MM.1S (cell line): Measurements from ENCODE around the gene MLANA.

Experiments used
- DNase-seq: peaks from one replicate; pipeline ENCODE4 v3.0.0-alpha.2; 2015
- H2AFZ ChIP-seq: fragments of 300-600 bp; sonication (generic); 2 replicates; pipeline ENCODE4 v1.6.0; 2016; ENCODE audit warnings: antibody characterized with exemption, low read length
- H3F3A ChIP-seq: fragments of 300-600 bp; sonication (generic); 2 replicates; pipeline ENCODE4 v1.6.1; 2016; ENCODE audit warnings: mild to moderate bottlenecking, antibody characterized with exemption, low read length, moderate library complexity, mixed read lengths; ENCODE audit not compliant: insufficient read depth
- H3K27ac ChIP-seq: fragments of 300-600 bp; sonication (generic); 2 replicates; pipeline ENCODE4 v1.5.1; 2016; ENCODE audit warnings: mild to moderate bottlenecking, low read length
- H3K27me3 ChIP-seq: fragments of 300-600 bp; sonication (generic); replicated peaks from 2 replicates; pipeline ENCODE4 v1.6.0; 2016; ENCODE audit warnings: low read length; ENCODE audit not compliant: insufficient read depth
- H3K36me3 ChIP-seq: fragments of 300-600 bp; sonication (generic); replicated peaks from 2 replicates; pipeline ENCODE4 v1.6.1; 2016; ENCODE audit warnings: mild to moderate bottlenecking, low read length, mixed read lengths; ENCODE audit not compliant: insufficient read depth
- H3K4me1 ChIP-seq: fragments of 300-600 bp; sonication (generic); 2 replicates; pipeline ENCODE4 v1.6.1; 2016; ENCODE audit warnings: low read length, mixed read lengths
- H3K4me2 ChIP-seq: fragments of 300-600 bp; sonication (generic); 2 replicates; pipeline ENCODE4 v1.6.0; 2016; ENCODE audit warnings: low read depth, low read length
- H3K4me3 ChIP-seq: fragments of 300-600 bp; sonication (generic); 2 replicates; pipeline ENCODE4 v1.5.1; 2016; ENCODE audit warnings: low read length, mixed read lengths
- H3K79me2 ChIP-seq: fragments of 300-600 bp; sonication (generic); 2 replicates; pipeline ENCODE4 v1.6.1; 2016; ENCODE audit warnings: mixed run types, low read length, mixed read lengths
- H3K9ac ChIP-seq: fragments of 300-600 bp; sonication (generic); 2 replicates; pipeline ENCODE4 v1.6.1; 2016; ENCODE audit warnings: low read length, mixed read lengths
- H3K9me2 ChIP-seq: fragments of 300-600 bp; sonication (generic); replicated peaks from 2 replicates; pipeline ENCODE4 v1.6.1; 2016; ENCODE audit warnings: mild to moderate bottlenecking, low read length, mixed read lengths; ENCODE audit not compliant: insufficient read depth
- H3K9me3 ChIP-seq: fragments of 300-600 bp; sonication (generic); replicated peaks from 2 replicates; pipeline ENCODE4 v1.6.1; 2016; ENCODE audit warnings: mild to moderate bottlenecking, low read length, mixed read lengths; ENCODE audit not compliant: insufficient read depth
- H4K20me1 ChIP-seq: fragments of 300-600 bp; sonication (generic); 2 replicates; pipeline ENCODE4 v1.6.1; 2016; ENCODE audit warnings: mild to moderate bottlenecking, low read length, moderate library complexity, mixed read lengths; ENCODE audit not compliant: insufficient read depth
- CTCF ChIP-seq: fragments of 300-600 bp; sonication (generic); IDR thresholded peaks from 2 replicates; pipeline ENCODE4 v1.5.1; 2016; ENCODE audit warnings: antibody characterized with exemption, low read length, mixed read lengths
- EZH2 ChIP-seq: fragments of 300-600 bp; sonication (generic); optimal IDR thresholded peaks from 2 replicates; pipeline ENCODE3; 2017; ENCODE audit warnings: low read depth, mild to moderate bottlenecking, antibody characterized with exemption, low read length, mixed read lengths
- EZH2phosphoT487 ChIP-seq: fragments of 300-600 bp; sonication (generic); IDR thresholded peaks from 2 replicates; pipeline ENCODE4 v1.6.1; 2018; ENCODE audit warnings: antibody characterized with exemption, low read length

MLANA gene

GRCh38 chr9:5953743-5954707 is 63.3 kb downstream of the MLANA start:
- no peak overlapping the region for H3K9ac ChIP-seq
- no peak overlapping the region for H3K4me2 ChIP-seq
- H3K27ac ChIP-seq: no peak overlapping the region
- peaks cover 6% of the 10 kb centered on the region; the same call in 1 of the 2 replicates for H3K4me1 ChIP-seq
- no peaks in the 10 kb centered on the region for H3K27me3 ChIP-seq
- H3F3A ChIP-seq: no peaks in the 10 kb centered on the region
- no peaks in the 10 kb centered on the region for H3K36me3 ChIP-seq
- TF ChIP-seq EZH2 (no peak), CTCF (no peak)
- no peak overlapping the region for H2AFZ ChIP-seq
- DNase-seq: no peak
- H3K79me2 ChIP-seq: no peaks in the 10 kb centered on the region
- H3K9me3 ChIP-seq: no peaks in the 10 kb centered on the region
- H4K20me1 ChIP-seq: no peaks in the 10 kb centered on the region
- H3K9me2 ChIP-seq: no peaks in the 10 kb centered on the region
- H3K4me3 ChIP-seq: no peak overlapping the region

- Histone ChIP-seq H3F3A (no peaks in the 10 kb centered on the region), H4K20me1 (no peaks in the 10 kb centered on the region), H3K9me3 (no peaks in the 10 kb centered on the region), H2AFZ (no peak overlapping the region), H3K4me1 (peaks cover 6% of the 10 kb centered on the region; the same call in 1 of the 2 replicates), H3K9ac (no peak overlapping the region), H3K4me2 (no peak overlapping the region), H3K4me3 (no peak overlapping the region), H3K79me2 (no peaks in the 10 kb centered on the region), H3K27ac (no peak overlapping the region), H3K36me3 (no peaks in the 10 kb centered on the region), H3K9me2 (no peaks in the 10 kb centered on the region), H3K27me3 (no peaks in the 10 kb centered on the region)
- no peak for DNase-seq
- TF ChIP-seq CTCF (no peak), EZH2 (no peak), EZH2phosphoT487 (no peak)
These were observed 66.5 kb downstream of the MLANA start for GRCh38 chr9:5957166-5957565.

DNA sequence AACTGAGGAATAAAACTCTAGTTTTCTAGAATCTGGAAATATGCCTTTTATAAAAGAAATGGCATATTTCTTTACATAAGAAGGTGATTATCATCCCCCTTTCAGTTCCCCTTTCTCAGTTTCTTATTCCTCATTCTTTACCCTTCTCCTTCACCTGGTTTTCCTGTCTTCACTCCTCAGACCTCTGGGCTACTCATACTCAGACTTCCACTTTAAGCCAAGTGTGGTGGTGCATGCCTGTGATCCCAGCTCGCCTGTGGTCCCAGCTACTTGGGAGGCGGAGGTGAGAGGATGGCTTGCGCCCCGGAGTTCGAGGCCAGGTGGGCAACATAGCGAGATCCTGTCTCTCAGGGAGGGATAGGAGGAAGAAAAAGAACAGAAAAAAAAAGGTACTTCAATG is 67.6 kb downstream of the MLANA start:
- Histone ChIP-seq H3K9me2 (no peaks in the 10 kb centered on the region), H2AFZ (no peak overlapping the region), H3K27me3 (no peaks in the 10 kb centered on the region), H3K4me1 (peaks cover 6% of the 10 kb centered on the region; the same call in 1 of the 2 replicates), H3K36me3 (no peaks in the 10 kb centered on the region), H3F3A (no peaks in the 10 kb centered on the region), H3K4me3 (no peak overlapping the region), H3K27ac (no peak overlapping the region), H3K9ac (no peak overlapping the region), H3K79me2 (no peaks in the 10 kb centered on the region), H4K20me1 (no peaks in the 10 kb centered on the region), H3K9me3 (no peaks in the 10 kb centered on the region), H3K4me2 (no peak overlapping the region)
- TF ChIP-seq CTCF (no peak), EZH2 (no peak), EZH2phosphoT487 (no peak)
- no peak for DNase-seq
